GM12878 (cell line): ENCODE results near the gene PTBP3. TPM values are rescaled to one million over a fixed set of nuclear protein-coding genes. Genes with fewer than 3 reads are reported as not detected.
A peak's percentile ranks its signal among the peaks of the same experiment; 100 is the strongest.

Source experiments
- CBX5 ChIP-seq: sonication (generic); IDR thresholded peaks from 2 replicates; pipeline ENCODE4 v1.6.1; 2016; ENCODE audit warnings: low read depth, moderate library complexity, mild to moderate bottlenecking, inconsistent platforms
- POLR2AphosphoS5 ChIP-seq: IDR thresholded peaks from 2 replicates; pipeline ENCODE4 v1.6.1; 2011; ENCODE audit warnings: mild to moderate bottlenecking, low read length, inconsistent platforms
- SP1 ChIP-seq: IDR thresholded peaks from one replicate; pipeline ENCODE4 v1.6.1; 2011; ENCODE audit warnings: low read depth, low read length
- SREBF2 ChIP-seq: IDR thresholded peaks from 2 replicates; pipeline ENCODE4 v1.6.1; 2012; ENCODE audit warnings: mild to moderate bottlenecking, low read length
- polyA plus RNA-seq, 11 experiments: library from polyadenylated mRNA; depleted of rRNA in 4 of 11; unstranded in 6 of 11; stranded (reverse) in 5 of 11; fragments of >200 nt; fragmentation: Nextera tagmentation in 4 of 11; fragmentation: Illumina TruSeq in 1 of 11; extraction: Ambion mirVana in 4 of 11; extraction: Trizol in 1 of 11; gene quantifications; 1 replicate in 1 of 11; 2 replicates in 10 of 11; pipeline versions ENCODE4 v1.2.1 to v1.2.3, GENCODE V29; 2011 to 2016; ENCODE audit warnings: inconsistent platforms in 2 of 11, missing spikeins in 2 of 11, low read depth in 1 of 11
- total RNA-seq, 4 experiments: library from RNA; depleted of rRNA in 3 of 4; stranded (reverse); fragments of >200 nt in 3 of 4; fragmentation: Illumina TruSeq in 1 of 4; extraction: Trizol in 1 of 4; gene quantifications; 2 replicates each; pipeline versions ENCODE4 v1.2.1 to v1.2.3, GENCODE V29; 2013 to 2021
- TF ChIP-seq, protein P1 (sequence below): fragments of 450-650 bp; formaldehyde crosslinking; IDR thresholded peaks from 2 replicates; pipeline ENCODE4 v1.4.0; 2022; ENCODE audit warnings: mild to moderate bottlenecking, moderate library complexity
- TF ChIP-seq, protein P2 (sequence below): IDR thresholded peaks from 2 replicates; pipeline ENCODE4 v1.6.1; 2011; ENCODE audit warnings: borderline replicate concordance, low read depth, mild to moderate bottlenecking, moderate library complexity, mixed read lengths, low read length; ENCODE audit not compliant: insufficient read depth; ENCODE audit errors: extremely low read length
- TF ChIP-seq, protein P3 (sequence below): IDR thresholded peaks from 2 replicates; pipeline ENCODE4 v1.6.1; 2012; ENCODE audit warnings: low read length, inconsistent platforms
- TF ChIP-seq, protein P4 (sequence below): fragments of 450-650 bp; IDR thresholded peaks from 2 replicates; pipeline ENCODE4 v1.6.1; 2017; ENCODE audit warnings: borderline replicate concordance

Gene PTBP3
- total and polyA plus RNA-seq, 10 of the 15 experiments (the other 5 are each of a cell fraction or from before 2014, with no cell fraction given), result 12.5 to 104 (median 52.7) TPM

DNA sequence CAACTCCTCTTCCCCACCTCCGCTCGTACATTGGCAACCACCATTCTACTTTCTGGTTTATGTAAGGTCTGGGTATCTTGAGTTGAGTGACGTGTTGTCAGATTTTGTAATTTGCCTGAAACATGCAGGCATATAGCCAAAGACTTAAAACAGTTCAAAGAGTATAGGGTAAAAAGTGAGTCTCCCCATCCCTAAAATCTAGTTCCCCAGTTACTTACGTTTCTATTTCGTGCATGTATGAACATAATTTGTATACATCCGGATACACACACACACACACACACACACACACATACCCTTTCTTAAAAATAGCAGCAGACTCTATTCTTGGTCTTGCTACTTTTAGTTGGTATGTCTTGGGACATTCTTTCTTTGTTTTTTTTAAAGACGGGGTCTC lies 47.4 kb upstream of the PTBP3 start (continued):
- TF ChIP-seq, protein P1, sequence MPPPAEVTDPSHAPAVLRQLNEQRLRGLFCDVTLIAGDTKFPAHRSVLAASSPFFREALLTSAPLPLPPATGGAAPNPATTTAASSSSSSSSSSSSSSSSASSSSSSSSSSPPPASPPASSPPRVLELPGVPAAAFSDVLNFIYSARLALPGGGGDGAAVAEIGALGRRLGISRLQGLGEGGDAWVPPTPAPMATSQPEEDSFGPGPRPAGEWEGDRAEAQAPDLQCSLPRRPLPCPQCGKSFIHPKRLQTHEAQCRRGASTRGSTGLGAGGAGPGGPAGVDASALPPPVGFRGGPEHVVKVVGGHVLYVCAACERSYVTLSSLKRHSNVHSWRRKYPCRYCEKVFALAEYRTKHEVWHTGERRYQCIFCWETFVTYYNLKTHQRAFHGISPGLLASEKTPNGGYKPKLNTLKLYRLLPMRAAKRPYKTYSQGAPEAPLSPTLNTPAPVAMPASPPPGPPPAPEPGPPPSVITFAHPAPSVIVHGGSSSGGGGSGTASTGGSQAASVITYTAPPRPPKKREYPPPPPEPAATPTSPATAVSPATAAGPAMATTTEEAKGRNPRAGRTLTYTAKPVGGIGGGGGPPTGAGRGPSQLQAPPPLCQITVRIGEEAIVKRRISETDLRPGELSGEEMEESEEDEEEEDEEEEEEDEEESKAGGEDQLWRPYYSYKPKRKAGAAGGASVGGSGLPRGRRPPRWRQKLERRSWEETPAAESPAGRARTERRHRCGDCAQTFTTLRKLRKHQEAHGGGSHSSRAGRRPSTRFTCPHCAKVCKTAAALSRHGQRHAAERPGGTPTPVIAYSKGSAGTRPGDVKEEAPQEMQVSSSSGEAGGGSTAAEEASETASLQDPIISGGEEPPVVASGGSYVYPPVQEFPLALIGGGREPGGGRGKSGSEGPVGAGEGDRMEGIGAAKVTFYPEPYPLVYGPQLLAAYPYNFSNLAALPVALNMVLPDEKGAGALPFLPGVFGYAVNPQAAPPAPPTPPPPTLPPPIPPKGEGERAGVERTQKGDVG (CRISPR knock-in tag), result no peak
- no peak for TF ChIP-seq CBX5
- TF ChIP-seq SREBF2, result no peak
- TF ChIP-seq, protein P2, sequence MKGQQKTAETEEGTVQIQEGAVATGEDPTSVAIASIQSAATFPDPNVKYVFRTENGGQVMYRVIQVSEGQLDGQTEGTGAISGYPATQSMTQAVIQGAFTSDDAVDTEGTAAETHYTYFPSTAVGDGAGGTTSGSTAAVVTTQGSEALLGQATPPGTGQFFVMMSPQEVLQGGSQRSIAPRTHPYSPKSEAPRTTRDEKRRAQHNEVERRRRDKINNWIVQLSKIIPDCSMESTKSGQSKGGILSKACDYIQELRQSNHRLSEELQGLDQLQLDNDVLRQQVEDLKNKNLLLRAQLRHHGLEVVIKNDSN, result no peak
- TF ChIP-seq, protein P3, sequence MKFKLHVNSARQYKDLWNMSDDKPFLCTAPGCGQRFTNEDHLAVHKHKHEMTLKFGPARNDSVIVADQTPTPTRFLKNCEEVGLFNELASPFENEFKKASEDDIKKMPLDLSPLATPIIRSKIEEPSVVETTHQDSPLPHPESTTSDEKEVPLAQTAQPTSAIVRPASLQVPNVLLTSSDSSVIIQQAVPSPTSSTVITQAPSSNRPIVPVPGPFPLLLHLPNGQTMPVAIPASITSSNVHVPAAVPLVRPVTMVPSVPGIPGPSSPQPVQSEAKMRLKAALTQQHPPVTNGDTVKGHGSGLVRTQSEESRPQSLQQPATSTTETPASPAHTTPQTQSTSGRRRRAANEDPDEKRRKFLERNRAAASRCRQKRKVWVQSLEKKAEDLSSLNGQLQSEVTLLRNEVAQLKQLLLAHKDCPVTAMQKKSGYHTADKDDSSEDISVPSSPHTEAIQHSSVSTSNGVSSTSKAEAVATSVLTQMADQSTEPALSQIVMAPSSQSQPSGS, result 0 out of 2 replicates have a peak, but pooled peaks have one; percentile 14
- 0 out of 2 replicates have a peak, but pooled peaks have one; percentile 42 for TF ChIP-seq POLR2AphosphoS5
- TF ChIP-seq, protein P4, sequence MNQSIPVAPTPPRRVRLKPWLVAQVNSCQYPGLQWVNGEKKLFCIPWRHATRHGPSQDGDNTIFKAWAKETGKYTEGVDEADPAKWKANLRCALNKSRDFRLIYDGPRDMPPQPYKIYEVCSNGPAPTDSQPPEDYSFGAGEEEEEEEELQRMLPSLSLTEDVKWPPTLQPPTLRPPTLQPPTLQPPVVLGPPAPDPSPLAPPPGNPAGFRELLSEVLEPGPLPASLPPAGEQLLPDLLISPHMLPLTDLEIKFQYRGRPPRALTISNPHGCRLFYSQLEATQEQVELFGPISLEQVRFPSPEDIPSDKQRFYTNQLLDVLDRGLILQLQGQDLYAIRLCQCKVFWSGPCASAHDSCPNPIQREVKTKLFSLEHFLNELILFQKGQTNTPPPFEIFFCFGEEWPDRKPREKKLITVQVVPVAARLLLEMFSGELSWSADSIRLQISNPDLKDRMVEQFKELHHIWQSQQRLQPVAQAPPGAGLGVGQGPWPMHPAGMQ, result no peak
- no peak for TF ChIP-seq SP1
